ENCODE results near the gene GULP1. TPM values are rescaled to one million over a fixed set of nuclear protein-coding genes. Genes with fewer than 3 reads are reported as not detected.

Gene GULP1
- total RNA-seq, 1 donor from 2014 or later, result 11.1 TPM

- no peak for DNase-seq (ENCODE audit: low spot score)
These were observed 31.2 kb downstream of the GULP1 start for GRCh38 chr2:188322569-188323551.

DNA sequence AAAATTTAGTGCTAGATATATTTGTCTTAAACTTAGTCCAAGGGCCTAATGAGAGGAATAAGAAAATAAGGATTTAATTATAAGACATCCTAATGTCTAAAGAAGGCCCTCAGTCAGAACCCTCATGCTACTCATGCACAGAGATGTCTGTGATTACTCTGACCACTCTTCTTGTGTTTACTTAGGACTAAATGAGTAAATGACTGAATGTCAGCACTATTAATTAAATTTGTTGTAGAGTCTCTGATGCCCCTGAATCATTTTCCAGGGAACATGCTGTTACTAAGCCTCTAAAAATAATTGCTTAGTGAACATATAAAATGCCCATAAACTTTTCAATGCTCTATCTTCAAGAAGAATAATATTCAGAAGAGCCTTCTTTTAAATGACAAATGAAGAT is 32.4 kb downstream of the GULP1 start:
- no peak for DNase-seq (ENCODE audit: low spot score)

GRCh38 chr2:188326290-188326668 is 34.6 kb downstream of the GULP1 start:
- DNase-seq (ENCODE audit: low spot score), result no peak

DNA sequence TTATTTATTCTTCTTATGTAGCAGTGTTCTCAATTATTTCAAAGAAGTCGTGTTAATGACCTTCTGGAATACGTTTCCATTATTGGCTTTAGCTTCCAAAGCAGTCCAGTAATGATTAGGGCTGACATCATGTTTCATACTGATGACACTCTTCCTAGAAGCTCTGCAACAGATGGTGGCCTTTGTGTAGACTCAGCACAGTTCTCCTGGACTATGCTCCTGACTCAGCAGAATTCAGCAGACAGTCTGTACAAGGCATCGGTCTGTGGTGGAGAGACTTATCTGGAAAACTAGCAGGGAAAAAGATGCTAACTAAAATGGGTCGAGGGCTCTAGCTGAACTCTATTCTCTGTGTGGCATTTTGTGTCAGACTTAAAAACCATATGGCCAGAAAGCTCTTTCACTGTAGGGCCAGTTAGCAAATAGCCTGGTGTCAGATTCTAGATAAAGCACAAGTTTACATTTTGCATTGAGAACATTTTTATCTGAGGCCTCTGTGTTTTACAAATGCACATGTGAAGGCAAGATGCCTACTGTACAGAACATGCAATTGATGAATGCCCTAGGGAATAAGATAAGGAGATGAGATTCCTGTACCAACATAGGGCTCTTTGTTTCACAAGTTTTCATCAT is 35.1 kb downstream of the GULP1 start:
- DNase-seq (ENCODE audit: low spot score), result no peak

- DNase-seq (ENCODE audit: low spot score), result no peak
These were observed 36.0 kb downstream of the GULP1 start for GRCh38 chr2:188327518-188328213.

- DNase-seq (ENCODE audit: low spot score), result no peak
These were observed 36.7 kb downstream of the GULP1 start for GRCh38 chr2:188328419-188328818.

DNA sequence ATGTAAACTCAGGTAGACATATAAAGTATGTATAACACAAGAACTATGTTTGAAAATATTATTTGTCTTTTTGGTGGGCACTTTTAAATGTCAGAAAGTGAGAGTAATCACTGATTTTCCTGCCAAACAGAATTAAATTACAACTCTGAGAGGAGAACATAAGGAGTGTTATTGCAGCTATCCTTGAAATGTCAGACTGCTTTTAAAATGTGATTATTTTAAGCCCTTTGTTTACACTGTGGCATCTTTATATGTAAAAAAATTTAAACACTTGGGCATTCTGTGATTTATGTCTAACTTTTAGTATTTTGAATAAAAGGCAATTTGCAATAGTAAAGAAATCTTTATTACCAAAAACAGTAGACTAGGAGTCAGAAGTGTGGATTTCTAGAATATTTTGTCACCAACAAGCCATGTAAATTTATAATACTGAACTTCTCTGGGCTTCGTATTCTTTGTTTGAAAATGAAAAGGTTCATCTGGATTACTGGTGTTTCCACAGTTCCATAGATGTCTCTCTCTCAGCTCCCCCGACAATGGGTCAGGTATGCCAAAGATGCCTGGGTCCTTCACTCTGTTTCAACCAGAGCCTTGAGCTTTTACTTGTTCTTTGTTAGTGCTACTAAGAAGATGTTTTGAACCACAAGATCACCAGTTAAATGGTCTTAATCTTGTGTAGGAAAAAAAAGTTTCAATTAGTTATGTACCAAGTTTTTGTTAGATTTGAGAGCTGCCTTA is 38.8 kb downstream of the GULP1 start:
- DNase-seq (ENCODE audit: low spot score), result no peak

- DNase-seq (ENCODE audit: low spot score), result no peak
These were observed 40.9 kb downstream of the GULP1 start for GRCh38 chr2:188332619-188333018.

DNA sequence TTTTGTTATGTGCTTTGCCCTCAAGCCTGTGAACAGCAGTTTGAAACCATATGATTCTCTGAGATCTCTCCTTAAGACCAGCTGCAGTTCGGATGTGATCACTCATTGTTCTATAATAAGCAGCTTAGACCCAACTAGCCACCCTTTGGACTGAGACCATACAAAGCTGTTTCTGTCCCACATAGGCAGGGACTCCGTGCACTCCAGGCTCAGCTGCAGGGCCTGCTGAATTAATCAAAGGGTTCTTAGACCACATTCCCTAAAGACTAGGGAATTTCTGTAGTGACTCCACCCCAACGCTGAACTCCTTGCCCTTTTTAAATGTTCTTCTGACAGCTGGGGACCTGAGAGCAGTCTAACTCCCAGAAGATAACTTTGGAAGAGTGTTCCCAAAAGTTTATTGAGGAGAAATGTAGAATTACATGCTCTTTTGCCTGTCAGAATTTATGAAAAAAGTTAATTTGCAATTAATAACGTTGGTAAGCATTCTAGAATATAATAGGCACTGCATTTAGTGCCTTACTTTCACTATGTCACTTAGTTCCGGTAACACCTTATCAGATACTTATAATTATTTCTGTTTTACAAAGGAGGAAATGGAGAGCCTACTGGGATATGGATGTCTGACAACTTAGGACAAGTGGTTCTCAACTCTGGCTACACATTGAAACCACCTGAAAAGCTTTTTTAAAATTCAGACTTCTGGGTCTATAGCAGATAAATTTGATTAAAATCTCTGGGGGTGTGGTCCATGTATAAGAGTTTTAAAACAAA is 42.3 kb downstream of the GULP1 start:
- DNase-seq (ENCODE audit: low spot score), result no peak

GRCh38 chr2:188338463-188338862 is 46.8 kb downstream of the GULP1 start:
- DNase-seq (ENCODE audit: low spot score), result no peak

DNA sequence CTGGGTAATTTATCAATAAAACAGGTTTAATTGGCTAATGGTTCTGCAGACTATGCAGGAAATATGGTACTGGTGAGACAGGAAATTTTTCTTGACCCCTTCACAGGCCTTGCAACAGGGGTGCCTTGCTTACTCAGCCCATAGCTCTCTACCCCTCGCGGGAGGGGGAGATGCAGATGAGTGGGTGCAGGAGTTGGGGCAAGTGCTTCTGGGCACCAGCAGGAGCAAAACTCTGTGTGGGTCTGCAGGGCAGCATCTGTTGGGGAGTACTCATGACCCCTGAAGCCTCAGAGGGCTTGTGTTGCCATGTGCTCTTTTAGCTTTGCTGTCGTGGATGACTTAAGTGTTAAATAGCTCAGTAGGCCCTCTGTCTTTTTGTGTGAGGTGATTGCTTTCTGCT is 48.6 kb downstream of the GULP1 start:
- DNase-seq (ENCODE audit: low spot score), result no peak

DNA sequence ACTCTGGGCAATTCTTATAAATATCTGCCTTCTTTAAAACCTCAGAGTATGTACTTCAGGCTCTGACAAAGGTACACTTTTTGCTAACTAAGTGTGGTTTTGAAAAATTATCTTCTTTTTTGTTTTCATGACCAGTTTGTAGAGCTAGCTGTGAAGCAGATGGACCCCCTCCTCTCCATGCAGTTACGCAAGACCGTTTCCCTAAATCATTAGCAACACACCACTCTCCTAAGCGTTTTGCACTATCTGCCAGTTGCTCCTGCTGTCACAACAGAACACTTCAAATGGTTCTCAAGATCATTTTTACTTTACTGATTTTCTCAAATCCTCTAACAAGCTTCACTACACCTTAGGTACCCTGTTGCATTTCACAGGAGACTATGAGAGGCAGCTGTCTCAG is 53.3 kb downstream of the GULP1 start:
- no peak for DNase-seq (ENCODE audit: low spot score)

DNA sequence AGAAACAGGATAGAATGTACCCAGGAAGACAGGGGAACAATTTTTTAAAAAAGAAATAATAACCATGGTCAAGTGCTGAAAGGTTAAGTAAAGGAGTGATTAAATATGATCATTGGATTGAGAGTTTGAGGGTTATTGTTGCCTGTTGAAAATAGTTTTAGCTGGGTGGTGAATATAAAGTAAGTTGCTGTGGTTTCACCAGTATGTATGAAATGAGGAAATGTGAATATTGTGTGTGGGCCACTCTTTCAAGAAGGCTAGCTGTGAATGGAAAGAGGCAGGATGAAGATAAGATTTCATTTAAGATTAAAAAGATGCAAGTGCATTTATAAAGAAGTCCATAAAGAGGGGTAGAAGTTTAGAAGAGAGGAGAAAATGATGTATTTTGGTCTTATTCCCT is 53.8 kb downstream of the GULP1 start:
- DNase-seq (ENCODE audit: low spot score), result no peak

DNA sequence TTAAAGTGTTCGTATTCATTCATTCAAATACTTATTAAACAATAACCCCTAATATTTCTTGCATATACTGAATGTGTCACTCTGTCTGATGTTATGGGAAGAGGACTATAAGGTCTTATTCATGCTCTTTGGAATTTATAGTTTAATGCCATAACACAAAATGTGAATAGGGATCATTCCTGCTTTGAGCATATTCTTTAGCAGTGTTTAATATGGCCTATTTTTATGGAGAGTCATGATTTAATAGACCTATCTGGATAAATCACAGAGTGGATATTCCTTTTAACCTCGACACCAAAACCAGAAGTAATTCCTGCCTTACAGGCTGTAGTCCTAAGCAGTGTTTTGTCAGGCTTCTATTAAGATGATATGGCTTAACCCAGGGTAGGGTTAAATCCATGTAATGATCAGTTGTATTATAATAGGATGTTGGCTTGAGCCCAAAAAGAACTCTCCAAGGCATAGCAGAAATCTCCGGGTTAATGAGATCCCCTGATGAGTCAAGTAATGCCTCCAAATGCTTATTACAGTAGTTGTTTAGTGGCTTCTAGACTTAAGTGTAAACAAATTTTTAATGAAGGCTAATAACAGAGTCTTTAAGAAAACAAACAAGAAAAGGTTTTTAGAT is 54.3 kb downstream of the GULP1 start:
- no peak for DNase-seq (ENCODE audit: low spot score)

DNA sequence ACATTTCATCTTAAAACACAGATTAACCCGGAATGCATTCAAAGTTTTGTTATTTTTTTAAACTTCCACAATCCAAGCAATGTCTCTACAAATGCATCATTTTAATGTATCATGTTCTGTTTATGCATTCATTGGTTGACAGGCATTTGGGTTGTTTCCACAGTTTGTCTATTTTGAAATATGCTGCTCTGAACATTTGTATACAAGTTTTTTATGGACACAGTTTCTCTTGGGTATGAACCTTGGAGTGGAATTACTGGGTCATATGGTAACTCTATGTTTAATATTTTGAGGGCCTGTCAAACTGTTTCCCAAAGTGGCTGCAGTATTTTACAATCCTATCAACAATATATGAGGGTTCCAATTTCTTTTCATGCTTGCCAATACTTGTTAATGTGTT is 57.3 kb downstream of the GULP1 start:
- no peak for DNase-seq (ENCODE audit: low spot score)

GRCh38 chr2:188353282-188353681 is 61.6 kb downstream of the GULP1 start:
- no peak for DNase-seq (ENCODE audit: low spot score)

GRCh38 chr2:188360485-188361263 is 69.0 kb downstream of the GULP1 start:
- DNase-seq (ENCODE audit: low spot score), result no peak

DNA sequence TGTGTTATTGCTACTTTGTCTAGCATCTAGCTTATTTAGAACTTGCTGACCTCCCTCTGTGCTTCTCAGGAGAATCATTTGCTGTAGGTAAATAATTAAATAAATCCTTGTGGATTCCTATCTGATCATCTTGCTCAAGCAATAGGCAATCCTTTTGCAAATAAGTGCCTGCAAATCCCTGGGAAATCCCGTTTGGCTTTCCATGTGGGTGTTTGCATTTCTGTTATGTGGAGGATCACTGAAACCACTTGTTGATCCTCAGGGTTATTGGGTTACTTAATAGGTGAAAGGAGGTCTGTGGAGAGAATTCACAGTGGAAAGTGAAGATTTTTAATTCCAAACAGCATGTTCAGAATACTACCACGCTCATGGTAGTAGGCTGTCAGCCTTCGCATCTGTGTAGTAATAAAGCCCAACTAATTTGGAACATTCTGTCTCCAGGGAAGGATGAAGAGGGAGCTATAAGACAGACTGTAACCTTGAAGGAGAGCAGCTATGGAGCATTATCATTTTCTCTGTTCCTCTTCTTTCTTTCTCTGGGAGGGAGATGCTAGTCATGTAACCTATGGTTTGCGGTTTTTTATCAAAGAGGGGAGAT is 72.5 kb downstream of the GULP1 start:
- no peak for DNase-seq (ENCODE audit: low spot score)

Measured in mesenteric fat pad (tissue), 1 donor.